ENCODE data around the gene BCL2L11.

BCL2L11 gene

GRCh38 chr2:111118481-111118980, 2.2 kb upstream of the BCL2L11 start:
- DNase-seq, result no peak

GRCh38 chr2:111118981-111119821, 1.5 kb upstream of the BCL2L11 start:
- no peak for DNase-seq

- peak in 1 of 2 experiments; percentile 40 for DNase-seq
Measured at GRCh38 chr2:111119822-111120252, 877 bp upstream of the BCL2L11 start.

GRCh38 chr2:111121028-111121827, 514 bp downstream of the BCL2L11 start:
- DNase-seq, result peak in 1 of 2 experiments; percentile 78

GRCh38 chr2:111121828-111122630, 1.3 kb downstream of the BCL2L11 start:
- DNase-seq, result peak; percentile 55 to 97

- peak in 1 of 2 experiments; percentile 71 for DNase-seq
Measured at GRCh38 chr2:111122631-111123421, 2.1 kb downstream of the BCL2L11 start.

GRCh38 chr2:111123751-111124150, 3.0 kb downstream of the BCL2L11 start:
- no peak for DNase-seq

GRCh38 chr2:111126581-111126980, 5.9 kb downstream of the BCL2L11 start:
- no peak for DNase-seq

GRCh38 chr2:111127351-111127750, 6.6 kb downstream of the BCL2L11 start:
- DNase-seq, result no peak

GRCh38 chr2:111128096-111128495, 7.4 kb downstream of the BCL2L11 start:
- no peak for DNase-seq

GRCh38 chr2:111133603-111134002, 12.9 kb downstream of the BCL2L11 start:
- no peak for DNase-seq

- no peak for DNase-seq
Measured at GRCh38 chr2:111134055-111134454, 13.3 kb downstream of the BCL2L11 start.

- no peak for DNase-seq
Measured at GRCh38 chr2:111135237-111135909, 14.7 kb downstream of the BCL2L11 start.

GRCh38 chr2:111135910-111136297, 15.2 kb downstream of the BCL2L11 start:
- no peak for DNase-seq

GRCh38 chr2:111138839-111139238, 18.1 kb downstream of the BCL2L11 start:
- DNase-seq, result no peak

- DNase-seq, result peak; percentile 20 to 26
Measured at GRCh38 chr2:111139637-111140317, 19.1 kb downstream of the BCL2L11 start.

- DNase-seq, result no peak
Measured at GRCh38 chr2:111140815-111141214, 20.1 kb downstream of the BCL2L11 start.

GRCh38 chr2:111142101-111142500, 21.4 kb downstream of the BCL2L11 start:
- no peak for DNase-seq

GRCh38 chr2:111143107-111143842, 22.6 kb downstream of the BCL2L11 start:
- DNase-seq, result no peak

- no peak for DNase-seq
Measured at GRCh38 chr2:111143843-111144198, 23.1 kb downstream of the BCL2L11 start.

Measured in NCI-H526 (cell line).